ENCODE measurements around the gene DRAM1. TPM values are rescaled to one million over a fixed set of nuclear protein-coding genes. Genes with fewer than 3 reads are reported as not detected.
A peak's percentile ranks its signal among the peaks of the same experiment; 100 is the strongest.

The DRAM1 gene
- total RNA-seq, result 3.4 and 4.7 TPM in 2 replicates
- long read RNA-seq, partial matches to known transcripts, result 0 of 2 reads
- long read RNA-seq, other reads (novel, unspliced or antisense), result 1 of 2 reads

- no peaks in the 10 kb centered on the region for H3K9me3 Mint-ChIP-seq
- H3K27ac Mint-ChIP-seq (ENCODE audit: unreplicated experiment), result peak within 1 kb of the TSS; percentile 57
Measured at GRCh38 chr12:101876861-101877805, at the start of gene DRAM1. DRAM1 (plus strand) TSS chr12:101877580; CDS start chr12:101877790, 210 bp downstream.

GRCh38 chr12:101828463-101829196 is 48.8 kb upstream of the DRAM1 start:
- H3K27ac Mint-ChIP-seq (ENCODE audit: unreplicated experiment), result no peak overlapping the region
- peak overlapping the region; percentile 95 for H3K4me3 Mint-ChIP-seq

More at GRCh38 chr12:101876861-101877805, at the start of gene DRAM1:
- Mint-ChIP-seq H3K36me3 (ENCODE audit: low read depth) (no peaks in the 10 kb centered on the region), H3K27me3 (ENCODE audit: low read depth) (peaks cover 14% of the 10 kb centered on the region), H3K4me1 (peaks cover 7% of the 10 kb centered on the region), H3K4me3 (peak within 1 kb of the TSS; percentile 83)
- TF ChIP-seq CTCF (conservative IDR thresholded peaks at IDR 0.05), result no peak
- peak; percentile 63 for DNase-seq (ENCODE audit: low read depth, low spot score)

GRCh38 chr12:101829639-101830366 is 47.6 kb upstream of the DRAM1 start:
- Mint-ChIP-seq H3K36me3 (ENCODE audit: low read depth) (no peaks in the 10 kb centered on the region), H3K4me3 (peak overlapping the region; percentile 95), H3K4me1 (peaks cover 17% of the 10 kb centered on the region), H3K9me3 (no peaks in the 10 kb centered on the region), H3K27ac (ENCODE audit: unreplicated experiment) (peak overlapping the region; percentile 68), H3K27me3 (ENCODE audit: low read depth) (peaks cover 12% of the 10 kb centered on the region)
- DNase-seq (ENCODE audit: low read depth, low spot score), result no peak
- TF ChIP-seq CTCF (conservative IDR thresholded peaks at IDR 0.05), result no peak

More at GRCh38 chr12:101828463-101829196, 48.8 kb upstream of the DRAM1 start:
- Mint-ChIP-seq H3K9me3 (no peaks in the 10 kb centered on the region), H3K27me3 (ENCODE audit: low read depth) (peaks cover 12% of the 10 kb centered on the region), H3K4me1 (peaks cover 24% of the 10 kb centered on the region), H3K36me3 (ENCODE audit: low read depth) (no peaks in the 10 kb centered on the region)
- no peak for DNase-seq (ENCODE audit: low read depth, low spot score)
- no peak for TF ChIP-seq CTCF (conservative IDR thresholded peaks at IDR 0.05)

GRCh38 chr12:101830367-101831325 is 46.7 kb upstream of the DRAM1 start, which contains the start of gene GNPTAB:
GNPTAB (minus strand) TSS chr12:101830959; CDS start chr12:101830675, 284 bp downstream.
- peak; percentile 76 for TF ChIP-seq CTCF (conservative IDR thresholded peaks at IDR 0.05)
- Mint-ChIP-seq H3K9me3 (no peaks in the 10 kb centered on the region), H3K36me3 (ENCODE audit: low read depth) (no peaks in the 10 kb centered on the region), H3K27ac (ENCODE audit: unreplicated experiment) (peak within 1 kb of the TSS; percentile 68), H3K27me3 (ENCODE audit: low read depth) (peaks cover 12% of the 10 kb centered on the region), H3K4me3 (peak within 1 kb of the TSS; percentile 95), H3K4me1 (peaks cover 15% of the 10 kb centered on the region)
- peak; percentile 90 for DNase-seq (ENCODE audit: low read depth, low spot score)
